Hindlimb muscle (tissue), 1 donor: ENCODE data around the gene PLPP7. TPM values are rescaled to one million over a fixed set of nuclear protein-coding genes. Genes with fewer than 3 reads are reported as not detected.

ENCODE experiments used
- DNase-seq: peaks from one replicate; pipeline ENCODE4 v3.0.0-alpha.2; 2013
- polyA plus RNA-seq: library from polyadenylated mRNA; unstranded; fragments of 120-200 nt; gene quantifications from one replicate; pipeline ENCODE4 v1.2.1, GENCODE V29; 2013; ENCODE audit not compliant: insufficient read length

Gene PLPP7
- polyA plus RNA-seq, 1 donor, result 51.0 TPM

- DNase-seq, result no peak
These were observed 8.2 kb upstream of the PLPP7 start for GRCh38 chr9:131281119-131281965.

- no peak for DNase-seq
These were observed 7.3 kb upstream of the PLPP7 start for GRCh38 chr9:131282175-131282574.

GRCh38 chr9:131282688-131283422, 6.7 kb upstream of the PLPP7 start:
- DNase-seq, result peak; percentile 53

GRCh38 chr9:131284856-131285255, 4.7 kb upstream of the PLPP7 start:
- DNase-seq, result no peak

- no peak for DNase-seq
These were observed 2.2 kb upstream of the PLPP7 start for GRCh38 chr9:131287359-131287758.

- no peak for DNase-seq
These were observed 1.3 kb upstream of the PLPP7 start for GRCh38 chr9:131288217-131288616.

- DNase-seq, result no peak
These were observed 678 bp downstream of the PLPP7 start for GRCh38 chr9:131290036-131290766.

GRCh38 chr9:131290767-131291370, 1.3 kb downstream of the PLPP7 start:
- no peak for DNase-seq

GRCh38 chr9:131291795-131292315, 2.3 kb downstream of the PLPP7 start:
- DNase-seq, result no peak

GRCh38 chr9:131292937-131293336, 3.4 kb downstream of the PLPP7 start:
- no peak for DNase-seq

GRCh38 chr9:131296460-131296859, 6.9 kb downstream of the PLPP7 start:
- no peak for DNase-seq

GRCh38 chr9:131296906-131297500, 7.5 kb downstream of the PLPP7 start:
- no peak for DNase-seq

GRCh38 chr9:131297903-131298302, 8.4 kb downstream of the PLPP7 start:
- no peak for DNase-seq

GRCh38 chr9:131298341-131298740, 8.8 kb downstream of the PLPP7 start:
- no peak for DNase-seq

GRCh38 chr9:131298816-131299215, 9.3 kb downstream of the PLPP7 start:
- DNase-seq, result no peak

- DNase-seq, result no peak
These were observed 9.9 kb downstream of the PLPP7 start for GRCh38 chr9:131299346-131299960.

GRCh38 chr9:131299961-131300347, 10.4 kb downstream of the PLPP7 start:
- no peak for DNase-seq

GRCh38 chr9:131300444-131300843, 10.9 kb downstream of the PLPP7 start:
- no peak for DNase-seq

- DNase-seq, result no peak
These were observed 12.9 kb downstream of the PLPP7 start for GRCh38 chr9:131302244-131303075.
